ENCODE data around the gene TTBK1.

TTBK1 gene

GRCh38 chr6:43242908-43243663 is at the start of gene TTBK1:
Gene TTBK1, plus strand, starts transcription at chr6:43243481. Its CDS starts 3,180 bp downstream, at chr6:43246661.
- H3K27ac ChIP-seq, result no peak within 1 kb of the TSS
- TF ChIP-seq, protein P1, sequence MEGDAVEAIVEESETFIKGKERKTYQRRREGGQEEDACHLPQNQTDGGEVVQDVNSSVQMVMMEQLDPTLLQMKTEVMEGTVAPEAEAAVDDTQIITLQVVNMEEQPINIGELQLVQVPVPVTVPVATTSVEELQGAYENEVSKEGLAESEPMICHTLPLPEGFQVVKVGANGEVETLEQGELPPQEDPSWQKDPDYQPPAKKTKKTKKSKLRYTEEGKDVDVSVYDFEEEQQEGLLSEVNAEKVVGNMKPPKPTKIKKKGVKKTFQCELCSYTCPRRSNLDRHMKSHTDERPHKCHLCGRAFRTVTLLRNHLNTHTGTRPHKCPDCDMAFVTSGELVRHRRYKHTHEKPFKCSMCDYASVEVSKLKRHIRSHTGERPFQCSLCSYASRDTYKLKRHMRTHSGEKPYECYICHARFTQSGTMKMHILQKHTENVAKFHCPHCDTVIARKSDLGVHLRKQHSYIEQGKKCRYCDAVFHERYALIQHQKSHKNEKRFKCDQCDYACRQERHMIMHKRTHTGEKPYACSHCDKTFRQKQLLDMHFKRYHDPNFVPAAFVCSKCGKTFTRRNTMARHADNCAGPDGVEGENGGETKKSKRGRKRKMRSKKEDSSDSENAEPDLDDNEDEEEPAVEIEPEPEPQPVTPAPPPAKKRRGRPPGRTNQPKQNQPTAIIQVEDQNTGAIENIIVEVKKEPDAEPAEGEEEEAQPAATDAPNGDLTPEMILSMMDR (conservative IDR thresholded peaks at IDR 0.05), result no peak

- TF ChIP-seq, protein P1 (conservative IDR thresholded peaks at IDR 0.05), result no peak
These were observed 49.4 kb upstream of the TTBK1 start for GRCh38 chr6:43193929-43194328.

GRCh38 chr6:43196337-43196736 is 46.9 kb upstream of the TTBK1 start:
- no peak overlapping the region for H3K27ac ChIP-seq
- TF ChIP-seq, protein P1 (conservative IDR thresholded peaks at IDR 0.05), result no peak

More at GRCh38 chr6:43193929-43194328, 49.4 kb upstream of the TTBK1 start:
- no peak overlapping the region for H3K27ac ChIP-seq

- no peak overlapping the region for H3K27ac ChIP-seq
- TF ChIP-seq, protein P1 (conservative IDR thresholded peaks at IDR 0.05), result no peak
These were observed 43.4 kb upstream of the TTBK1 start for GRCh38 chr6:43199912-43200311.

GRCh38 chr6:43200541-43200940 is 42.7 kb upstream of the TTBK1 start:
- TF ChIP-seq, protein P1 (conservative IDR thresholded peaks at IDR 0.05), result no peak
- no peak overlapping the region for H3K27ac ChIP-seq

DNA sequence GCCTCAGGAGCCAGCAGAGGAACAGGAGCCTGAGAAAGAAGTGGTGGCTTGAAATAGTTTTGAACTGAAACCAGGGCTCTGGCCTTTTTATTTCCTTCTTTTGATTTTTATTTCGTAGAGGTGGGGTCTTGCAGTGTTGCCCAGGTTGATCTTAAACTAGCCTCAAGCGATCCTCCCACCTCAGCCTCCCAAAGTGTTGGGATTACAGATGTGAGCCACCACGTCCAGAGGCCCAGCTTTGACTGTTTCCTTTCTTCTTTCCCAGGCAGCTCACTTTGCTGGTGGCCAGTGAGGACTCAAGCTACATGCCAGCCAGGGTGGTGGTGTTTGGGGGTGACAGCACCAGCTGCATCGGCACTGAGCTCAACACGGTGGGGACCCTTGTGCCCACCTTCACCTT is 40.8 kb upstream of the TTBK1 start:
- TF ChIP-seq, protein P1 (conservative IDR thresholded peaks at IDR 0.05), result no peak
- H3K27ac ChIP-seq, result no peak overlapping the region

GRCh38 chr6:43203029-43203717 is 40.1 kb upstream of the TTBK1 start:
- H3K27ac ChIP-seq, result no peak overlapping the region
- TF ChIP-seq, protein P1 (conservative IDR thresholded peaks at IDR 0.05), result no peak
